ENCODE measurements around the gene MAP3K7CL.

The MAP3K7CL gene

GRCh38 chr21:29212446-29212845, 82.0 kb downstream of the MAP3K7CL start:
- no peaks in the 10 kb centered on the region for H3K27me3 ChIP-seq (ENCODE audit: insufficient read depth, insufficient read length)
- H3K9me3 ChIP-seq (ENCODE audit: insufficient read depth, low read length), result no peaks in the 10 kb centered on the region

GRCh38 chr21:29213513-29214385, 83.3 kb downstream of the MAP3K7CL start:
- H3K4me3 ChIP-seq (ENCODE audit: insufficient read length, low read depth), result no peak overlapping the region
- no peak overlapping the region for H3K9ac ChIP-seq (ENCODE audit: insufficient read length, low read depth)
- no peaks in the 10 kb centered on the region for H3K4me1 ChIP-seq (ENCODE audit: insufficient read depth, insufficient read length)
- H3K27me3 ChIP-seq (ENCODE audit: insufficient read depth, insufficient read length), result no peaks in the 10 kb centered on the region
- H3K9me3 ChIP-seq (ENCODE audit: insufficient read depth, low read length), result no peaks in the 10 kb centered on the region
- no peak for DNase-seq (ENCODE audit: low read depth, low spot score)
- H3K36me3 ChIP-seq (ENCODE audit: insufficient read depth, insufficient read length, low read length), result peaks cover 5% of the 10 kb centered on the region
- TF ChIP-seq SUZ12 (IDR thresholded peaks at IDR 0.05; ENCODE audit: extremely low read depth, insufficient read depth, insufficient read length) (no peak), ZNF274 (IDR thresholded peaks at IDR 0.05; ENCODE audit: low read depth, low read length) (no peak), YY1 (IDR thresholded peaks at IDR 0.05; ENCODE audit: insufficient read depth, insufficient read length) (no peak)

More at GRCh38 chr21:29212446-29212845, 82.0 kb downstream of the MAP3K7CL start:
- peaks cover 5% of the 10 kb centered on the region for H3K36me3 ChIP-seq (ENCODE audit: insufficient read depth, insufficient read length, low read length)
- DNase-seq (ENCODE audit: low read depth, low spot score), result no peak
- H3K4me3 ChIP-seq (ENCODE audit: insufficient read length, low read depth), result no peak overlapping the region
- TF ChIP-seq ZNF274 (IDR thresholded peaks at IDR 0.05; ENCODE audit: low read depth, low read length), result no peak
- no peak for TF ChIP-seq YY1 (IDR thresholded peaks at IDR 0.05; ENCODE audit: insufficient read depth, insufficient read length)
- no peak for TF ChIP-seq SUZ12 (IDR thresholded peaks at IDR 0.05; ENCODE audit: extremely low read depth, insufficient read depth, insufficient read length)
- no peaks in the 10 kb centered on the region for H3K4me1 ChIP-seq (ENCODE audit: insufficient read depth, insufficient read length)
- H3K9ac ChIP-seq (ENCODE audit: insufficient read length, low read depth), result no peak overlapping the region

- peaks cover 5% of the 10 kb centered on the region for H3K36me3 ChIP-seq (ENCODE audit: insufficient read depth, insufficient read length, low read length)
- H3K4me1 ChIP-seq (ENCODE audit: insufficient read depth, insufficient read length), result no peaks in the 10 kb centered on the region
- no peak overlapping the region for H3K4me3 ChIP-seq (ENCODE audit: insufficient read length, low read depth)
- H3K9ac ChIP-seq (ENCODE audit: insufficient read length, low read depth), result no peak overlapping the region
- no peaks in the 10 kb centered on the region for H3K27me3 ChIP-seq (ENCODE audit: insufficient read depth, insufficient read length)
- DNase-seq (ENCODE audit: low read depth, low spot score), result no peak
- TF ChIP-seq SUZ12 (IDR thresholded peaks at IDR 0.05; ENCODE audit: extremely low read depth, insufficient read depth, insufficient read length) (no peak), YY1 (IDR thresholded peaks at IDR 0.05; ENCODE audit: insufficient read depth, insufficient read length) (no peak), ZNF274 (IDR thresholded peaks at IDR 0.05; ENCODE audit: low read depth, low read length) (no peak)
- H3K9me3 ChIP-seq (ENCODE audit: insufficient read depth, low read length), result no peaks in the 10 kb centered on the region
Observed at GRCh38 chr21:29215709-29216108, 85.3 kb downstream of the MAP3K7CL start.

GRCh38 chr21:29217818-29218291, 87.4 kb downstream of the MAP3K7CL start:
- Histone ChIP-seq H3K27me3 (ENCODE audit: insufficient read depth, insufficient read length) (no peaks in the 10 kb centered on the region), H3K4me1 (ENCODE audit: insufficient read depth, insufficient read length) (no peaks in the 10 kb centered on the region), H3K36me3 (ENCODE audit: insufficient read depth, insufficient read length, low read length) (peaks cover 10% of the 10 kb centered on the region), H3K9me3 (ENCODE audit: insufficient read depth, low read length) (no peaks in the 10 kb centered on the region; the same call in 1 of the 2 replicates), H3K4me3 (ENCODE audit: insufficient read length, low read depth) (no peak overlapping the region), H3K9ac (ENCODE audit: insufficient read length, low read depth) (no peak overlapping the region)
- TF ChIP-seq ZNF274 (IDR thresholded peaks at IDR 0.05; ENCODE audit: low read depth, low read length) (no peak), YY1 (IDR thresholded peaks at IDR 0.05; ENCODE audit: insufficient read depth, insufficient read length) (no peak), SUZ12 (IDR thresholded peaks at IDR 0.05; ENCODE audit: extremely low read depth, insufficient read depth, insufficient read length) (no peak)
- no peak for DNase-seq (ENCODE audit: low read depth, low spot score)

- H3K4me1 ChIP-seq (ENCODE audit: insufficient read depth, insufficient read length), result no peaks in the 10 kb centered on the region
- H3K9me3 ChIP-seq (ENCODE audit: insufficient read depth, low read length), result no peaks in the 10 kb centered on the region; the same call in 1 of the 2 replicates
- TF ChIP-seq SUZ12 (IDR thresholded peaks at IDR 0.05; ENCODE audit: extremely low read depth, insufficient read depth, insufficient read length) (no peak), YY1 (IDR thresholded peaks at IDR 0.05; ENCODE audit: insufficient read depth, insufficient read length) (no peak), ZNF274 (IDR thresholded peaks at IDR 0.05; ENCODE audit: low read depth, low read length) (no peak)
- H3K9ac ChIP-seq (ENCODE audit: insufficient read length, low read depth), result no peak overlapping the region
- peaks cover 11% of the 10 kb centered on the region for H3K36me3 ChIP-seq (ENCODE audit: insufficient read depth, insufficient read length, low read length)
- no peak overlapping the region for H3K4me3 ChIP-seq (ENCODE audit: insufficient read length, low read depth)
- DNase-seq (ENCODE audit: low read depth, low spot score), result no peak
- no peaks in the 10 kb centered on the region for H3K27me3 ChIP-seq (ENCODE audit: insufficient read depth, insufficient read length)
Observed at GRCh38 chr21:29218749-29219148, 88.3 kb downstream of the MAP3K7CL start.

- DNase-seq (ENCODE audit: low read depth, low spot score), result no peak
- Histone ChIP-seq H3K4me1 (ENCODE audit: insufficient read depth, insufficient read length) (no peaks in the 10 kb centered on the region), H3K9ac (ENCODE audit: insufficient read length, low read depth) (no peak overlapping the region), H3K36me3 (ENCODE audit: insufficient read depth, insufficient read length, low read length) (peaks cover 11% of the 10 kb centered on the region), H3K27me3 (ENCODE audit: insufficient read depth, insufficient read length) (no peaks in the 10 kb centered on the region), H3K4me3 (ENCODE audit: insufficient read length, low read depth) (no peak overlapping the region), H3K9me3 (ENCODE audit: insufficient read depth, low read length) (no peaks in the 10 kb centered on the region; the same call in 1 of the 2 replicates)
- TF ChIP-seq SUZ12 (IDR thresholded peaks at IDR 0.05; ENCODE audit: extremely low read depth, insufficient read depth, insufficient read length), result no peak
- no peak for TF ChIP-seq ZNF274 (IDR thresholded peaks at IDR 0.05; ENCODE audit: low read depth, low read length)
- no peak for TF ChIP-seq YY1 (IDR thresholded peaks at IDR 0.05; ENCODE audit: insufficient read depth, insufficient read length)
Observed at GRCh38 chr21:29219165-29219770, 88.8 kb downstream of the MAP3K7CL start.

GRCh38 chr21:29221253-29221744, 90.9 kb downstream of the MAP3K7CL start:
- H3K4me3 ChIP-seq (ENCODE audit: insufficient read length, low read depth), result no peak overlapping the region
- H3K4me1 ChIP-seq (ENCODE audit: insufficient read depth, insufficient read length), result no peaks in the 10 kb centered on the region
- no peak for TF ChIP-seq YY1 (IDR thresholded peaks at IDR 0.05; ENCODE audit: insufficient read depth, insufficient read length)
- no peak for TF ChIP-seq ZNF274 (IDR thresholded peaks at IDR 0.05; ENCODE audit: low read depth, low read length)
- TF ChIP-seq SUZ12 (IDR thresholded peaks at IDR 0.05; ENCODE audit: extremely low read depth, insufficient read depth, insufficient read length), result no peak
- H3K27me3 ChIP-seq (ENCODE audit: insufficient read depth, insufficient read length), result no peaks in the 10 kb centered on the region
- H3K9ac ChIP-seq (ENCODE audit: insufficient read length, low read depth), result no peak overlapping the region
- no peak for DNase-seq (ENCODE audit: low read depth, low spot score)
- H3K36me3 ChIP-seq (ENCODE audit: insufficient read depth, insufficient read length, low read length), result peaks cover 11% of the 10 kb centered on the region
- no peaks in the 10 kb centered on the region; the same call in 1 of the 2 replicates for H3K9me3 ChIP-seq (ENCODE audit: insufficient read depth, low read length)

Measured in NT2/D1 (cell line).